ENCODE measurements around the gene DCT. TPM values are rescaled to one million over a fixed set of nuclear protein-coding genes. Genes with fewer than 3 reads are reported as not detected.

DCT gene
- total and polyA plus RNA-seq, 2 donors (not counting 3 experiments of a cell fraction or from before 2014, with no cell fraction given), result not detected

DNA sequence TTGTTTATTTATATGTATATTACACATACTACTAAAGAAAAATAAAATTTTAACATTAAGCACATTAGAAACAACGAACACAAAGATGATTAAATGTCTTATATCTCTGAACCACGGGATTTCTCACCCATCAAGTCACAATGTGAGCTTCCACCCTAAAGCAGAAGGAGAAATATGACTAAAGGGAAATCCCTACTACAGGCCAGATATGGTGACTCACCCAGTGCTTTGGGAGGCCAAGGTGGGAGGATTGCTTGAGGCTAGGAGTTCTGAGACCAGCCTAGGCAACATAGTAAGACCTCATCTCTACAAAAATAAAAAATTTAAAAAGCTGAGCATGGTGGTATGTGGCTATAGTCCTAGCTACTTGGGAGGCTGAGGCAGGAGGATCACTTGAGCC, 24.6 kb downstream of the DCT start:
- Histone ChIP-seq H3K4me2 (ENCODE audit: insufficient read depth, low read length) (no peak overlapping the region), H3K9me1 (replicated peaks; ENCODE audit: control insufficient read depth, extremely low read depth, insufficient read depth, low read length) (no peaks in the 10 kb centered on the region), H4K20me1 (replicated peaks; ENCODE audit: control insufficient read depth, extremely low read depth, insufficient read depth, low read length) (no peaks in the 10 kb centered on the region), H3K9ac (replicated peaks; ENCODE audit: extremely low read depth, insufficient read depth, low read length) (no peak overlapping the region), H3K27ac (ENCODE audit: insufficient read depth, low read depth, low read length) (no peak overlapping the region), H3K4me3 (replicated peaks in 1 of 3; ENCODE audit: insufficient read depth in 1 of 3, low read depth in 1 of 3, low read length in 3 of 3) (no peak overlapping the region), H3K27me3 (ENCODE audit: control insufficient read depth in 2 of 2, insufficient read depth in 2 of 2, low read length in 2 of 2) (no peaks in the 10 kb centered on the region), H3K79me2 (ENCODE audit: control insufficient read depth, insufficient read depth, low read length) (no peaks in the 10 kb centered on the region), H2AFZ (ENCODE audit: low read depth, low read length) (no peak overlapping the region), H3K9me3 (replicated peaks; ENCODE audit: control insufficient read depth, insufficient read depth, low read length) (no peaks in the 10 kb centered on the region), H3K4me1 (ENCODE audit: control insufficient read depth, extremely low read depth, insufficient read depth, low read length) (no peaks in the 10 kb centered on the region), H3K36me3 (ENCODE audit: control insufficient read depth in 2 of 2, extremely low read depth in 1 of 2, insufficient read depth in 2 of 2, low read length in 2 of 2) (no peaks in the 10 kb centered on the region)
- DNase-seq (ENCODE audit: low read depth, low spot score) (no peak), FAIRE-seq (no peak)
- BruUV-seq (replicated peaks), result no TSS peak
- dilution Hi-C loops (cut with MboI; ENCODE audit: extremely low pct_ligation_motif_present, low sequenced_read_pairs), result no loop called here
- TF ChIP-seq FOS (IDR thresholded peaks at IDR 0.05; ENCODE audit: borderline replicate concordance, insufficient read depth, low read length) (no peak), POLR2AphosphoS5 (IDR thresholded peaks at IDR 0.05; ENCODE audit: insufficient read depth, low read depth, low read length) (no peak), MYC (IDR thresholded peaks at IDR 0.05; ENCODE audit: low read depth, low read length) (no peak), GATA2 (IDR thresholded peaks at IDR 0.05; ENCODE audit: insufficient read depth, insufficient read length, low read depth, low read length) (no peak), POLR2A (IDR thresholded peaks at IDR 0.05; ENCODE audit: low read depth, low read length) (no peak), CTCF (IDR thresholded peaks at IDR 0.05; ENCODE audit: extremely low read depth in 1 of 2, insufficient read depth in 1 of 2, low read depth in 1 of 2, low read length in 2 of 2) (no peak), JUN (IDR thresholded peaks at IDR 0.05; ENCODE audit: borderline replicate concordance, insufficient read depth, insufficient read length, low read depth) (no peak), EZH2 (IDR thresholded peaks at IDR 0.05; ENCODE audit: borderline replicate concordance, low read depth, low read length, severe bottlenecking) (no peak)
- TF ChIP-seq, protein P1, sequence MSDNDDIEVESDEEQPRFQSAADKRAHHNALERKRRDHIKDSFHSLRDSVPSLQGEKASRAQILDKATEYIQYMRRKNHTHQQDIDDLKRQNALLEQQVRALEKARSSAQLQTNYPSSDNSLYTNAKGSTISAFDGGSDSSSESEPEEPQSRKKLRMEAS (IDR thresholded peaks at IDR 0.05; ENCODE audit: insufficient read depth, insufficient read length), result no peak
- ChIA-PET CTCF (interaction anchor here (2.2 kb wide), 1 partner anchor 19 kb away, joined by 9 read pairs; no protein-coding TSS in a partner anchor), POLR2A (no interaction called here)
- intact Hi-C loops (cut with micrococcal nuclease), result no loop called here

Data from endothelial cell of umbilical vein (primary cell).